A549 (cell line): ENCODE data around the gene CTNNBL1.

Source experiments
- CTCF ChIP-seq: fragments of >200 bp; sonication (Bioruptor Twin); formaldehyde crosslinking; IDR thresholded peaks from 3 replicates; pipeline ENCODE4 v1.5.1; 2016
- HOXB13 ChIP-seq: fragments of 250-450 bp; sonication (Bioruptor Pico); IDR thresholded peaks from 2 replicates; pipeline ENCODE4 v1.5.0; 2020; ENCODE audit warnings: low read depth, mild to moderate bottlenecking, moderate library complexity
- POLR2A ChIP-seq: IDR thresholded peaks from 2 replicates; pipeline ENCODE4 v1.6.1; 2012; ENCODE audit warnings: mild to moderate bottlenecking, low read length

DNA sequence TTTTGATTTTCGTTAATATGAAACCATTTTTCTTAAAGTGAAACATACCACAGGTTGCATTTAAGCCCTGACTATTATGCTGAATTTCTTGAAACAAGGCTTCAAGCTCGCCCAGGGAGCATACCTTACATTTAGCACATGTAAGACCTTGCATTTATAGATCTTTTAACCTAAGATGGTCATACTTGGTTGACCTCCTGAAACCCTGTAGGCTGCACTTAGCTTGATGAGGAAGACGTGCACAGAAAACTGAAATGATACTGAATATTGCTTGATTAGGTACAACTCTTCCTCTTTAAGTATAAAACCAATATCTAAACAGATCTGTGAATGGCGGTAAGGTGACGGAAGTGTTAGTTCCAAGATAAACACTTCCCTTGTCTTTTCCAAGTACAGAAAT, 82.2 kb downstream of the CTNNBL1 start:
- TF ChIP-seq CTCF (no peak), HOXB13 (CRISPR knock-in tag) (no peak), POLR2A (no peak)
